NCI-H82 (cell line): ENCODE measurements around the gene RAB26.
"Not testable (repeated sequence)": the region's sequence is repeated elsewhere in the genome, so short reads cannot be mapped to it uniquely, and the experiment has no call there.

Experiments
- DNase-seq: peaks from one replicate; lab custom pipeline; 2025; lab: John Stamatoyannopoulos, UW

RAB26 gene

DNA sequence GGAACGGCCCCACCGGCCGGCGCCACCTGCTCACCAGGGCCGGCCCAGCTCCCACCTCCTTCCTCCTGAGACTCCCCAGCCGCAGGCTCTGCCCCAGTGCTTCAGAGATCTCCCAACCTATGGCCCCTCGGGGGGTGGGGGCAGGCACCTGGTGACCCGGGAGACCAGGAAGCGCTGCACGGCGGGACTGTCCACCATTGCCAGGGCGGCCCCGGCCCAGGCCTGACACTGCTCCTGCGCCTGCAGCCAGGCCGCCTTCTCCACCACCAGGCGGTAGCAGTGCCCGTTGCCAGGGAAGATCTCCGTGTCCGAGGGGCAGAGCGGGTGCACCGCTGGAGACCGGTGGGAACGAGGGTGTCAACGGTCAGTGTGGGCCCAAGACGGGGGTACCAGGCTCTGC lies 31.1 kb upstream of the RAB26 start:
- not testable (repeated sequence) for DNase-seq

DNA sequence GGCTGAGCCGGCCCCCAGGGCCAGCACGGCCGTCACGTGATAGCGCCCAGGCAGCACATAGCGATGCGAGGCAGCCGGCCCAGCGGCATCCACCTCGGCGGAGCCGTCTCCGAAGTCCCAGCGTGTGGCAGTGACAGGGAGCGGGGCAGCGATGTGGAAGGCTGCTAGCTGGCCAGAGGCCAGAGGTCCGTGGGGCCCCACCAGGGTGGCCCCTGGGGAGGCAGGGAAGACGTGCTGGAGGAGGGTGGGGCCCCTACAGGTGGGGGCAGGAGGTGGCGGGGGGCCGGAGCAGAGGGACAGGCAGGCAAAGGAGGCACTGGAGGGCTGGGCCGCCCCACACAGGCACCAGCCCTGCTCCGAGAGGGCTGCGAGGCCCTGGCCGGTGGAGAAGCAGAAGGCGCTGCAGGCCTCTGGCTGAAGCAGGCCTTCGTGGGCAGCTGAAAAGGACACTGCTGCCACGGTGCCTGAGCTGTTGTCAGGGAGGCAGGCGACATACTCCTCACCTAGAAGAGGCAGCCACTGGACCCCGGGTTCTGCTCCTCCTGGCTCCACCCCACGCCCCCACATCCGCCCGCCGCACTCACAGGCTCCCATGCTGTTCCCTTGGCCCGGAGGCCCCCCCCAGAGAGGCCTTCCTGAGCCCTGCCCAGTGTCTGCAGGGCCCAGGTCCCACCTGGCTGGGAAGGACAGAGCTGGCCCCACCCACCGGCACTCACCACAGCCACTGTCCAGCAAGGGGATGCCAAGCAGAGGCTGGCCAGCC lies 30.3 kb upstream of the RAB26 start:
- not testable (repeated sequence) for DNase-seq

- DNase-seq, result not testable (repeated sequence)
Observed at GRCh38 chr16:2121325-2121724, 27.1 kb upstream of the RAB26 start.

- no peak for DNase-seq
Observed at GRCh38 chr16:2121853-2122252, 26.6 kb upstream of the RAB26 start.

DNA sequence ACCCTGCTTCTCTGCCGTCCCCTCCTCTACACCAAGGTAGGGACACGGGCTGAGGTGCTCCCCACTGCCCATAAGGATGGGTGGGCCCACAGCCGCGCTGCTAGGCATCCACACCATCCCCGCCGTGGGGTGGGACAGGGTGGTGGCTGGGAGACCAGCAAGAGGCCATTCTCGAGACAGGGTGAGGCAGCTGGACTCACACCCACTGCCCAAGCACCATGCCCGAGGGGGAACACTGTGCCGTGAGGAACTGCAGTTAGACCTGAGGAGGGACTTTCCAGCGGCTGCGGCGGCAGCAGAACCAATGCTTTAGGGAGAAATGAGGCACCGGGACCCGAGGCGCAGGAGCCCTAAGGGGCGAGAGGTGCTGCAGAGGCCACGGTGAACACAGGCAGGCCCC lies 26.0 kb upstream of the RAB26 start:
- DNase-seq, result no peak

GRCh38 chr16:2122934-2123683 lies 25.3 kb upstream of the RAB26 start:
- not testable (repeated sequence) for DNase-seq

GRCh38 chr16:2123706-2124376 lies 24.6 kb upstream of the RAB26 start:
- DNase-seq, result not testable (repeated sequence)

DNA sequence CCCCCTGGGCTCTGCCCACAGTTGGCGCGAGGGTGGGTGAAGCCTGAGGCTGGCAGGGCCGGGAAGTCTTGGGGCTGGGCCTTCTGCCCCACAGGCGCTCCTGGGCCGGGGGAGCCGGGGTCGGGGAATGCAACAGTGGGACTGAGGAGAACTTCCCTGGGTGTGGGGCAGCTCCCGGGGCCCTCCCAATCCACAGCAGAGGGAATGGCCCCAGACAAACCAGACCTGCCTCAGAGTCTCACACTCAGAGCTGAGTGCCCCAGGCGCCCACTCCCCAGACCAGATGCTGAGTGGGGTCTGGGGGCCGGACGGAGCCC lies 24.1 kb upstream of the RAB26 start:
- not testable (repeated sequence) for DNase-seq

DNA sequence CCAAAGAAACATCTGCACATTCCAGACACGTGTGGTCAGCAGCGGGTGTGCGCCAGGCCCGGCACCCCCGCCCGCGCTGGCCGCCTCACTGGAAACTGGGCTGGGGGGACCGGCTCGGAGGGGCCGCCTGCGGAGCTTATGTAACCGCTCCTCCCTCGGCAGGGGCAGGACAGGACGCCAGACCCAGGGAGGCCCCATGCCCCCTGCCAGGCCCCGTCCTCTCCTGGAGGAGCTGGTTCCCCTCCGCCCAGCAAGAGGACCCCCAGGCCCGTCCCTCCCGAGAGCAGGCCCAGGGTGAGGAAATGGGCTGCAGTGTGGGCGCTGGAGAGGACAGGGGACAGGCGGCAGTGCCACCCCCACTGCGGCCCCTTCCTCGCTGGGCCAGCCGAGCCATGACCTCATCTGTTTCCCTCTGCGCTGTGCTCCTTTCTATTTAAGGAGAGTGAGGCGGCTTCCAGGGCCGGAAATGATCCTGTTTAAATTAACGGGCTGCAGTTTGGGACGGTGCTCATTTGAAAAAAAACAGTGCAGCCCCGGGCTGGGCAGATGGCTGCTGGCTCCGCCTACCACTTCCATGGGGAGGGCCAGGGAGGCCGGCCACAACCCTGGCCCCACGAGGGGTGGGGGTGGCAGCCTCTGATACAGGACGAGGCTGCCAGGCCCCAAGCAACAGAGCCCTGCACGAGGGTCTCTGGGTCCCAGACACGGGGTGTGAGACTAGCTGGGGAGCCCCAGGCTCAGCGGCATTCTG lies 23.6 kb upstream of the RAB26 start:
- peak; percentile 69 for DNase-seq

GRCh38 chr16:2125609-2126008 lies 22.8 kb upstream of the RAB26 start:
- DNase-seq, result not testable (repeated sequence)

- not testable (repeated sequence) for DNase-seq
Observed at GRCh38 chr16:2126161-2126743, 22.2 kb upstream of the RAB26 start.

GRCh38 chr16:2126928-2127556 lies 21.4 kb upstream of the RAB26 start:
- not testable (repeated sequence) for DNase-seq

GRCh38 chr16:2127630-2128280 lies 20.7 kb upstream of the RAB26 start:
- DNase-seq, result peak; percentile 67

- peak; percentile 86 for DNase-seq
Observed at GRCh38 chr16:2129251-2129650, 19.2 kb upstream of the RAB26 start.

DNA sequence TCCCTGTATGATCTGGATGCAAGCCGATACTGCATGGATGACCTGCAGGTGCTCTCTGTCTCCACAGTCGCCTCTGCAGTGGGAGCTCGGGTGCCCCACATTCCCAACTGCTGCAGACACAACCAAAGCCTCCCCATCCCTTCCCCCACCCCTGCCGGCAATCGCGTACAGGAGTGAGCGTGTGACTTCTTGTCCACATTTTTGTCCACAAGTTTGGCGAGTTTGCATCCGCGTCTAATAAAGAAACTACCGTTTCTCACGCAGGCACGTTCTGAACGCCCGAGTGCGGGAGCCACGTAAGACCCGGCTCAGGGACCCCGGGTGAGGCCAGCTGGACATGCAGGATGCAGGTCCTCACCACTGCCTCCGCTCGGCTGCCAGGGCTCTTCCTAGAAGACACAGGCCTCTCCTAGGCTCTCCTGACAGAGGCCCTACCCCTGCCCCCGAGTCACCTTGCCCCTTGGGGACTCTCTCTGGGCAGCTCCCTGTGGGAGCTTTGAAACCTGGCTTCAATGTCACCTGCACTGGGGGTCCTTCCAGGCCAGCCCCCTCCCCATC lies 18.5 kb upstream of the RAB26 start:
- not testable (repeated sequence) for DNase-seq

- DNase-seq, result not testable (repeated sequence)
Observed at GRCh38 chr16:2133797-2134196, 14.6 kb upstream of the RAB26 start.

GRCh38 chr16:2135071-2135470 lies 13.4 kb upstream of the RAB26 start:
- DNase-seq, result not testable (repeated sequence)

DNA sequence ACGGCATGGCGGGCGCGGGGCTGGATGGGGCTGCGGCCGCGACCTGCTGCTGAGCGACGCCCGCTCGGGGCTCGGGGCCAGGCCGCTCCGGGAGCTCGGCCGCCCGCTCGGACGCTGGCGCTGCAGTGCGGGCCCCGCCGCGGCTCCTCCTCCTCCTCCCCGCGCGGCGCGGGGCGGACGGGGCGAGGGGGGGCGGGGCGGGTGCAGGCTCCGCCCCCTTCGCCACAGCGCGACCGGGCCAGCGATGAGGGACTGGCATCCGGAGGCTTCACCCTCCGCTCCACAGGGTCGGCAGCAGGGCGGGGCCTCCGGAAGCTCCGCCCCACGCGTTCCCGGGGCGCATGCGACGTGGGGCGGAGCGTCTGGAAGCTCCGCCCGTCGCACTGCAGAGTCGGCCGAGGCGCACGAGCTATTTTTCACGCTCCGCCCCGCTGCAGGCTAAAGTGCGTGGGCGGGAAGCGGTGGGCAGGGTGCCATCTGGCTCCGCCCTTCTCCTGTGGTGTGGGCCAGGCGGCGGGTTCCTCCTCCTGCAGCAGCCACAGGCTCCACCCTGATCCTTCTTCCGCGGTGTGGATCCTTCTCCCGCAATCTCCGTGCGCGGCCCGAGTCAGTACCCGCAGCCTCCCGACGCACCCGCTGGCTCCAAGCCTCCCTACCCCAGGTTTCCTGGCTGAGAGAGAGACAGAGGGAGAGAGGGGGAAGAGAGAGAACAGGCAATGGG lies 12.5 kb upstream of the RAB26 start, which contains the start of gene PKD1:
TSS of gene PKD1 (minus strand) at position 129 of the 721 bp plus-strand sequence. CDS start 209 bp downstream, outside the sequence.
- peak; percentile 92 for DNase-seq
